Fibroblast of lung (primary cell): ENCODE measurements around the gene GATA5. TPM values are rescaled to one million over a fixed set of nuclear protein-coding genes. Genes with fewer than 3 reads are reported as not detected.

Experiments
- DNase-seq, 2 donors: peaks; one replicate each; pipeline versions ENCODE4 v3.0.0 to v3.0.0-alpha.2; 2010; ENCODE audit warnings: low read depth in 2 of 2
- H2AFZ ChIP-seq: 2 replicates; pipeline ENCODE4 v1.5.1; 2012; ENCODE audit warnings: low read length, control low read depth, inconsistent platforms
- H3K27ac ChIP-seq: 2 replicates; pipeline ENCODE4 v1.5.1; 2011; ENCODE audit warnings: low read length, control low read depth; ENCODE audit not compliant: insufficient read depth
- H3K27me3 ChIP-seq: 2 replicates; pipeline ENCODE4 v1.5.1; 2011; ENCODE audit warnings: mild to moderate bottlenecking, low read length; ENCODE audit not compliant: control insufficient read depth, insufficient read depth
- H3K36me3 ChIP-seq: 2 replicates; pipeline ENCODE4 v1.5.1; 2011; ENCODE audit warnings: low read length; ENCODE audit not compliant: control insufficient read depth, insufficient read depth
- H3K4me1 ChIP-seq: 2 replicates; pipeline ENCODE4 v1.5.1; 2011; ENCODE audit warnings: low read length; ENCODE audit not compliant: control insufficient read depth, insufficient read depth; ENCODE audit errors: extremely low read depth
- H3K4me2 ChIP-seq: 2 replicates; pipeline ENCODE4 v1.5.1; 2011; ENCODE audit warnings: low read length, control low read depth; ENCODE audit not compliant: insufficient read depth; ENCODE audit errors: extremely low read depth
- H3K4me3 ChIP-seq, 4 experiments: fragments of 200-600 bp in 1 of 4; sonication (generic) in 1 of 4; replicated peaks in 1 of 4; 2 replicates each; pipeline ENCODE4 v1.5.1; 2011 to 2016; ENCODE audit warnings: low read length in 4 of 4, low read depth in 3 of 4, mild to moderate bottlenecking in 3 of 4, control low read depth in 2 of 4, inconsistent platforms in 1 of 4, mixed read lengths in 1 of 4; ENCODE audit not compliant: insufficient read depth in 1 of 4; ENCODE audit errors: control extremely low read depth in 1 of 4
- H3K79me2 ChIP-seq: 2 replicates; pipeline ENCODE4 v1.5.1; 2012; ENCODE audit warnings: mild to moderate bottlenecking, low read length, inconsistent platforms; ENCODE audit not compliant: control insufficient read depth, insufficient read depth
- H3K9ac ChIP-seq: 2 replicates; pipeline ENCODE4 v1.5.1; 2011; ENCODE audit warnings: mild to moderate bottlenecking, low read length, control low read depth; ENCODE audit not compliant: insufficient read depth
- H3K9me3 ChIP-seq: 2 replicates; pipeline ENCODE4 v1.5.1; 2012; ENCODE audit warnings: low read depth, low read length; ENCODE audit not compliant: control insufficient read depth, insufficient read depth
- H4K20me1 ChIP-seq: 2 replicates; pipeline ENCODE4 v1.5.1; 2011; ENCODE audit warnings: low read length; ENCODE audit not compliant: control insufficient read depth, insufficient read depth; ENCODE audit errors: extremely low read depth
- CTCF ChIP-seq, 2 donors: IDR thresholded peaks in 1 of 2; conservative IDR thresholded peaks in 1 of 2; 1 replicate in 1 of 2; 2 replicates in 1 of 2; pipeline ENCODE4 v1.5.1; 2011 to 2012; ENCODE audit warnings: low read length in 2 of 2, control low read depth in 1 of 2, inconsistent platforms in 1 of 2, low read depth in 1 of 2, mild to moderate bottlenecking in 1 of 2
- EZH2 ChIP-seq: IDR thresholded peaks from 2 replicates; pipeline ENCODE4 v1.5.1; 2012; ENCODE audit warnings: low read length, control low read depth, mild to moderate bottlenecking; ENCODE audit errors: missing control alignments
- polyA plus RNA-seq, 2 donors: library from polyadenylated mRNA; depleted of rRNA in 1 of 2; stranded (reverse) in 1 of 2; unstranded in 1 of 2; fragments of >200 nt; gene quantifications; 2 replicates each; pipeline ENCODE4 v1.2.1, GENCODE V29; 2011 to 2012; ENCODE audit warnings: missing spikeins in 1 of 2
- total RNA-seq: library from RNA; depleted of rRNA; stranded (reverse); fragments of >200 nt; gene quantifications from 2 replicates; pipeline ENCODE4 v1.2.1, GENCODE V29; 2014

The GATA5 gene
- total and polyA plus RNA-seq, 2 donors (not counting 1 experiment from before 2014, with no cell fraction given) = 0.02 to 0.83 TPM

- no peaks in the 10 kb centered on the region for H4K20me1 ChIP-seq
- DNase-seq = no peak
- no peak overlapping the region for H3K9ac ChIP-seq
- H3K36me3 ChIP-seq = no peaks in the 10 kb centered on the region
- H3K9me3 ChIP-seq = no peaks in the 10 kb centered on the region
- no peak overlapping the region for H3K4me2 ChIP-seq
- H3K4me3 ChIP-seq = no peak overlapping the region
- peaks cover 21% of the 10 kb centered on the region for H3K27me3 ChIP-seq
- H3K79me2 ChIP-seq = no peaks in the 10 kb centered on the region
- no peak overlapping the region for H3K27ac ChIP-seq
- no peak for TF ChIP-seq EZH2
- no peak for TF ChIP-seq CTCF (conservative IDR thresholded peaks at IDR 0.05 in 1 of 2, IDR thresholded peaks at IDR 0.05 in 1 of 2; ENCODE audit: low read depth in 1 of 2, low read length in 2 of 2)
- H3K4me1 ChIP-seq = no peaks in the 10 kb centered on the region
- H2AFZ ChIP-seq = no peak overlapping the region
These were observed 8.0 kb upstream of the GATA5 start for GRCh38 chr20:62483613-62484458.

- Histone ChIP-seq H3K27ac (no peak overlapping the region), H3K79me2 (no peaks in the 10 kb centered on the region), H3K4me1 (no peaks in the 10 kb centered on the region), H3K27me3 (peaks cover 21% of the 10 kb centered on the region), H4K20me1 (no peaks in the 10 kb centered on the region), H3K9ac (no peak overlapping the region), H3K4me3 (no peak overlapping the region), H2AFZ (no peak overlapping the region), H3K4me2 (no peak overlapping the region), H3K36me3 (no peaks in the 10 kb centered on the region), H3K9me3 (no peaks in the 10 kb centered on the region)
- no peak for DNase-seq
- TF ChIP-seq EZH2 (no peak), CTCF (conservative IDR thresholded peaks at IDR 0.05 in 1 of 2, IDR thresholded peaks at IDR 0.05 in 1 of 2; ENCODE audit: low read depth in 1 of 2, low read length in 2 of 2) (no peak)
These were observed 7.2 kb upstream of the GATA5 start for GRCh38 chr20:62482974-62483373.

- Histone ChIP-seq H2AFZ (no peak overlapping the region), H3K79me2 (no peaks in the 10 kb centered on the region), H3K4me1 (no peaks in the 10 kb centered on the region), H4K20me1 (no peaks in the 10 kb centered on the region), H3K4me3 (no peak overlapping the region), H3K36me3 (no peaks in the 10 kb centered on the region), H3K9me3 (no peaks in the 10 kb centered on the region), H3K27ac (no peak overlapping the region), H3K4me2 (no peak overlapping the region), H3K9ac (no peak overlapping the region), H3K27me3 (peaks cover 21% of the 10 kb centered on the region)
- no peak for DNase-seq
- no peak for TF ChIP-seq CTCF (conservative IDR thresholded peaks at IDR 0.05 in 1 of 2, IDR thresholded peaks at IDR 0.05 in 1 of 2; ENCODE audit: low read depth in 1 of 2, low read length in 2 of 2)
- peak; percentile 80 for TF ChIP-seq EZH2
These were observed 6.5 kb upstream of the GATA5 start for GRCh38 chr20:62482146-62482809.
